ENCODE results near the gene NFILZ.

Gene NFILZ

GRCh38 chr19:8629996-8630683 is at the start of gene NFILZ:
Gene NFILZ, plus strand, starts transcription at chr19:8630633. Its CDS starts 46,133 bp downstream, at chr19:8676766.
- DNase-seq (ENCODE audit: low read depth, low spot score): no peak

GRCh38 chr19:8580710-8581281 is 49.6 kb upstream of the NFILZ start:
- DNase-seq (ENCODE audit: low read depth, low spot score): peak; percentile 46

- DNase-seq (ENCODE audit: low read depth, low spot score): no peak
Measured at GRCh38 chr19:8584965-8585893, 45.2 kb upstream of the NFILZ start.

- no peak for DNase-seq (ENCODE audit: low read depth, low spot score)
Measured at GRCh38 chr19:8585894-8586750, 44.3 kb upstream of the NFILZ start.

GRCh38 chr19:8589177-8589714 is 41.2 kb upstream of the NFILZ start:
- no peak for DNase-seq (ENCODE audit: low read depth, low spot score)

GRCh38 chr19:8592231-8593009 is 38.0 kb upstream of the NFILZ start:
- DNase-seq (ENCODE audit: low read depth, low spot score): peak; percentile 94

GRCh38 chr19:8593931-8594330 is 36.5 kb upstream of the NFILZ start:
- no peak for DNase-seq (ENCODE audit: low read depth, low spot score)

GRCh38 chr19:8595651-8596050 is 34.8 kb upstream of the NFILZ start:
- DNase-seq (ENCODE audit: low read depth, low spot score): no peak

GRCh38 chr19:8596168-8596567 is 34.3 kb upstream of the NFILZ start:
- DNase-seq (ENCODE audit: low read depth, low spot score): no peak

- no peak for DNase-seq (ENCODE audit: low read depth, low spot score)
Measured at GRCh38 chr19:8600064-8600463, 30.4 kb upstream of the NFILZ start.

- no peak for DNase-seq (ENCODE audit: low read depth, low spot score)
Measured at GRCh38 chr19:8600816-8601215, 29.6 kb upstream of the NFILZ start.

GRCh38 chr19:8601796-8602195 is 28.6 kb upstream of the NFILZ start:
- DNase-seq (ENCODE audit: low read depth, low spot score): no peak

GRCh38 chr19:8605514-8605913 is 24.9 kb upstream of the NFILZ start:
- DNase-seq (ENCODE audit: low read depth, low spot score): no peak

- no peak for DNase-seq (ENCODE audit: low read depth, low spot score)
Measured at GRCh38 chr19:8607386-8607785, 23.0 kb upstream of the NFILZ start.

GRCh38 chr19:8608941-8609278 is 21.5 kb upstream of the NFILZ start:
- DNase-seq (ENCODE audit: low read depth, low spot score): no peak

GRCh38 chr19:8609279-8610040 is 21.0 kb upstream of the NFILZ start:
- no peak for DNase-seq (ENCODE audit: low read depth, low spot score)

- no peak for DNase-seq (ENCODE audit: low read depth, low spot score)
Measured at GRCh38 chr19:8610041-8610935, 20.1 kb upstream of the NFILZ start, which contains the start of gene ADAMTS10. Gene ADAMTS10, minus strand, starts transcription at chr19:8610715. Its CDS starts 5,005 bp downstream, at chr19:8605710.

- DNase-seq (ENCODE audit: low read depth, low spot score): no peak
Measured at GRCh38 chr19:8610936-8611300, 19.5 kb upstream of the NFILZ start.

GRCh38 chr19:8611391-8611876 is 19.0 kb upstream of the NFILZ start:
- DNase-seq (ENCODE audit: low read depth, low spot score): no peak
